COLO829 (cell line): ENCODE results near the gene RUNX3.

Experiments
- DNase-seq: peaks from one replicate; pipeline ENCODE4 v3.0.0; 2012; ENCODE audit warnings: low spot score

The RUNX3 gene

DNA sequence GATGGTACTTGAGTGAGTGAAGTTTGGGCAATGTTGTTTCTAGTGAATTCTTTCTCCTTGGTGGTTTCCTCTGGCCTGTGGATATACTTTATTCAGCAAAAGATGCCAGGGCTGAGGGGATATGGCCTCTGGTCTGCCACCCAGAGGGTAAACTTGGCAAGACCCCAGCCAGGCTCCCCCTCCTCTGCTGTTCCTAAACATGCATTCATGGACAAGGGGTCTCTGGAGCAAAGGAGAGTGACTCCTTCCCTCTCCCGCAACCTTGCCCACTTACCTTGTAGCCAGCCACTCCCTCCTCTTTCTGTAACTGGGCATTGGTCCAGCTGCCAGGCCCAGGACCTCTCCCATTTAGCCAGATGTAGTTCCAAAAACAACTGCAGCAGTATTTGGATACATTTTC, 43.8 kb downstream of the RUNX3 start:
- no peak for DNase-seq

GRCh38 chr1:24884751-24885150, 45.3 kb downstream of the RUNX3 start:
- no peak for DNase-seq

DNA sequence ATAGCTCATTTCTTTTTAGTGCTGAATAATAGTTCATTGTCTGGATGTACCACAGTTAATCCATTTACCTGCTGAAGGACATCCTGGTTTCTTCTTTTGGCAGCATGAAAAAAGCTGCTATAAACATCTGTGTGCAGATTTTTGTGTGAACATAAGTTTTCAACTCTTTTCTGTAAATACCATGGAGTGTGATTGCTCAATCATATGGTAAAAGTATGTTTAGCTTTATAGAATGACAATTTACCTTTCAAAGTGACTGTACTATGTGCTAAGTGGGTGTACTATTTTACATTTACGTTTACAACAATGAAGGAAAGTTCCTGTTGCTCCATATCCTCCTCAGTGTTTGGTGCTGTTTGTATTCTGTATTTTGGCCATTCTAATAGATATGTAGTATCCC, 49.0 kb downstream of the RUNX3 start:
- DNase-seq, result no peak

- DNase-seq, result no peak
Observed at GRCh38 chr1:24878775-24879742, 51.0 kb downstream of the RUNX3 start.

- no peak for DNase-seq
Observed at GRCh38 chr1:24878045-24878444, 52.0 kb downstream of the RUNX3 start.

DNA sequence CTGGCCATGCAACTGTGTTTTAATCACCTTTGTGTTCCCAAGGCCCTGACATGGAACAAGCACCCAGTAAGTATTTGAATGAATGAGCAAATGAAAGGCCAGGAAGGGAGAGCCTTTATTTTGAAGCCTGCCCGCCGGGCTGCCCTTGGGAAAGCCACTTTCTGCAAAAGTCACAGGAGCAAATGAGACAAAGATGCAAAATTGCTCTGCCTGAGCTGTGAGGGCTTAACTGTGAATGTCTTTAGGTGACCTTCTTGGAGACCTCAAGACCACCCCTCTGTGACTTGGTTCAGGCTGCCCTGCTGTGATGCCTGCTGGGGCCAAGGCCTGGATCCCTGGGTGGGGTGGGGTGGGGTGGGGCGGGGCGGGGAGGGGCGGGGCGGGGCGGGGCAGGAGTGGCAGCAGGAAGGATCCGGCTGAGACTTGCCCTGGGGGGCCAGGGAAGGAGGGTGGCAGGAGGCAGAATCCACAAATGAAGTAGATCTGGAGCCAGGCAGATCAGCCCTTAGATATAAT, 54.0 kb downstream of the RUNX3 start:
- DNase-seq, result no peak

DNA sequence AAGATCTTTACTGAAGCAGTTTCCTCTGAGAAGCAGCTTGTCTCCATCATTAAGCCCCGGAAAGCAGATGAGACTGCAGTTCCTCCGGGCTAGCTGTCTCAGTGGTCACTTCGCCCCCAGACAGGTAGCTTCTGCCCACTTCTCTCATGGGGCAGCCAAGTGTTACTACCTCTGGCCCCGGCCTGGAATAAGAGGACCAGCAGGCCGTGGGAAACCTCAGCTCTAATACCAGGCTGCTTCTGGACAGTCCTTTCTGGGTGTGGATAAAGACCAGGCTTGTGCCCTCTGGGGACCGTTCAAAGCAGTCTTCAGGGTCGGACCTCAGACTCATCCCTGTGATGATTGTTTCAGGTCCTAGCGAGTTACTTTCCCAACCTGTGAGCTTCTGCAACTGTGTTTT, 54.8 kb downstream of the RUNX3 start:
- DNase-seq, result no peak

- DNase-seq, result no peak
Observed at GRCh38 chr1:24874611-24875234, 55.4 kb downstream of the RUNX3 start.

DNA sequence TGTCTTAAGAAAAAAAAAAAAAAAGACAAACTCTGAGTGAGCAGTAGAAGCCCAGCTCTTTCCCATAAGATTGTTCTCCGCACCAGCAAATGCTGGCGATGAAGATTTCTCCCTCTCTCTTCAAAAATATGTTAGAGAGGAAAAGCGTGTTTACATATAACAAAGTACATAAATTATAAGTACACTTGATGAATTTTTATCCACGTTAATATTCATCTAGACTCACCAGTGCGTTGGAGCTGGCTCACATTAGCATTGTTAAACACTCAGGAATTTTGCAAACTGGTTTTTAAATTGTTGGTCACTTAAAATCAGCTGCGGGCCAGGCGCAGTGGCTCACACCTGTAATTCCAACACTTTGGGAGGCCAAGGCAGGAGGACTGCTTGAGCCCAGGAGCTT, 56.0 kb downstream of the RUNX3 start:
- DNase-seq, result no peak

- no peak for DNase-seq
Observed at GRCh38 chr1:24873148-24873547, 56.9 kb downstream of the RUNX3 start.

DNA sequence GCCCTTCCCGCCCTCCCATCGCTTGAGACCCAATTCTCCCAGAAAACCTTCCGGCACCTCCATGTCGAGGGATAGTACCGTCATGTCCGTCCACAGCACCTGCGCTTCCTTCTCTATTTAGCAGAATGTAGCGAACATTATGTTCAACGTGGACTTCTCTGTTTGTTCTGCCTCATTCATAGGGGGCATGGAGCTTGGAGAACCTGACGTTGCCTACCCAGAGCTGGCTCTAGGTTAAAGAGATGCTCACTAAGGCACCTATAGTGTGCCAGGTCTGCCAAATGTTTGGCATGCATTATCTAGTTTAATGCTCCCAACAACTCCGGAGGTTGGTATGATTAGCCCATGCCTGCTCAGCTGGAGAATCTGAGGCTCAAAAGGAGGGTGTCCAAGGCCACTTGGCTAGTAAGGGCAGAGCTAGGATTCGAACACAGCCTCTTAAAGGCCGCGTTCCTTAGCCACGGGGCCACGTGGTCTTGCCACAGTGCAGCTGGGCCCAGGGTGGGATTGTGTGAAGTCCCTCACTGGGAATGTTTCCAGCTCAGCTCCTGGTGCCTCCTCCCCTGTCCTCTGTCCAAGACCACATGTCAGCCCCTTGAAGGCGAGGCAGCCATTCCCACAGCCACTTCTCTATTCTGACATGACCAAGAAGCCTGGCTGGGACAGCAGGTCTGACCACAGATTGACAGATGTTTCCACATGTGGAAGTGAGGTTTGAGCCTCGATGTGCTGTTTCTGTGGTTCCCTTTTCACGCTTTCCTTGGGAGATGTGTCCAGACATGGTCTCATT, 57.8 kb downstream of the RUNX3 start:
- no peak for DNase-seq

GRCh38 chr1:24871306-24871901, 58.7 kb downstream of the RUNX3 start:
- no peak for DNase-seq

GRCh38 chr1:24870551-24871195, 59.4 kb downstream of the RUNX3 start:
- no peak for DNase-seq

GRCh38 chr1:24868016-24868875, 61.8 kb downstream of the RUNX3 start:
- DNase-seq, result no peak

DNA sequence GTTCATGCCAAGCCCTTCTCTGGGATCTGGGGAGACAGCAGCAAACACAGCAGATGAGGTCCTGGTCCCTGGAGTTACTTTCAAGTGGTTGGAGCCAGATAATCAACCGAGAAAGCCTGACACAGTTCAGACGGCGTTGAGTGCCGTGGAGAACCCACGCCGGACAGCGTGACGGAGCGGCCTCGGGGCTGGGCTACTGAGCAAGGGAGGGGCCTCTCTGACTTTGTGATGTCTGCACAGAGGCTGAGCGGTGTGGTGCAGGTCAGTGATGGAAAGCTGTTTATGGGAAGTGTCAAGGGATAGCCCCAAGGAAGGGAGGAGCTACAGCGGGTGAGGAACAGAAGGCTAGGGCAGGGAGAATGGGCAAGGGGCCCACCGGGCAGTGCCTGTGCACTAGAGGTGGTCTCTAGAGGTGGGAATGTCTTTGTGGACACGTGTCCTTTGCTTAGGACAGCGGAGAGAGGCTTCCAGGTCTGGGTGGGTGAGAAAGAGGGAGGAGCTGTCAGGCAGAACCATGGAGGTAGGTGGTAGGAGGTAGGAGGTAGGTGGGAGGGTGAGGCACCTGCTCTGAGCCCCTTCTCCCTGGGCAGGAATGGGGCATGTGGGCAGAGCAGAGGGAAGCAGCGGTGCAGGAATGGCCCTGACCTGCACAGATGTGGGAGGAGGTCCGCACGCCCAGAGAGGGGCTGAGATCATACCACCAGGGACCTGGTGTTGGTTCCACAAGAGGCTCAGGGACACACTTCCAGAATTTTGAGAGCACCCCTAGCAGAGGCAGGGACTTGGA, 62.8 kb downstream of the RUNX3 start:
- DNase-seq, result no peak

DNA sequence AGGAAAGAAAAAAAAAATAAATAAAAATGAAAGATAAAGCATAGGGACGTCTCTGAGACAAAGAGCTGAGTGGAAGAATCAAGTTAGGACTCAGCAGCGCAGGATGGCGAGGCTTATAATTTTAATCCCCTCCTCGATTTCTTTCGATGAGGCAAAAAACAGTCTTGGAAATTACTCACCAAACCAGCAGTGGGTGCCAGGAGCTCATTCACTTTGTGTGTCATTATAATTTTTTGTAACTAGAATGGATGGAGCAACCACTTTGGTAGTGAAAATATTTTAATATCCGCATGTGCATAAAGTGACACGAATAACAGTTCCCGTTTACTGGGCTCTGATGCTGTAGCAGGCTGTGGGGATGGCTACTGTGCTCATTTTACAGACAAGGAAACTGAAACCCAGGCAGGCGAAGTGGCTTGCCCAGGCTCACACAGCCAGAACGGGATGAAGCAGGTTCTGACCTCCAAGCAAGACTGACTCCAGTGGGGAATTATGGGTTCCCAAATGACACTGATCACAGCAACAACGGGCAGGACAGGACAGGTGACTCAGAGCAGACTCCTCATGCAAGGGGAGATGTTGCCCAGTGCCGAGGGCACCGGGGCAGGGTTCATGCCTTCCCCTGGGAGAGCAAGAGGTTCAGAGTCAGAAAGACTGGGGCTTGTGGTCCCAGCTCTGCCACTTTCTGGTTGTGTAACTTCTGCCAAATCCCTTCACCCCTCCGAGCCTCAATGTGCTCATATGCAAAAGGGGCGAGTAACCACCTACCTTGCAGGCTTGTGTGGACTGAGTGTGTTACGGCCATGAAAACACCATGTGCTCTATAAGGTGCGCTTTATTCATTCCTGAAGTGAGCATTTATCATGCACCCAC, 63.6 kb downstream of the RUNX3 start:
- no peak for DNase-seq

DNA sequence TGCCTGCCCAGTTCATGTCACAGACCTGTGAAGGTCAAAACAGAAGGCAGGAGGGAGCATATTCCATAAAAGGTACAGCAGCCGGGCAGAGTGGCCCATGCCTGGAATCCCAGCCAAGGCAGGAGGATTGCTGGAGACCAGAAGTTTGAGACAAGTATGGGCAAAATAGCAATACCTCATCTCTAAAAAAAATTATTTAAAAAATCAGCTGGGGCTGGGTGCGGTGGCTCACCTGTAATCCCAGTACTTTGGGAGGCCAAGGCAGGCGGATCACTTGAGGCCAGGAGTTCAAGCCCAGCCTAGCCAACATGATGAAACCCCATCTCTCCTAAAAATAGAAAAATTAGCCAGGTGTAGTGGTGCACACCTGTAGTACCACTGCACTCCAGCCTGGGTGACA, 64.5 kb downstream of the RUNX3 start:
- no peak for DNase-seq

- no peak for DNase-seq
Observed at GRCh38 chr1:24865168-24865567, 64.9 kb downstream of the RUNX3 start.

DNA sequence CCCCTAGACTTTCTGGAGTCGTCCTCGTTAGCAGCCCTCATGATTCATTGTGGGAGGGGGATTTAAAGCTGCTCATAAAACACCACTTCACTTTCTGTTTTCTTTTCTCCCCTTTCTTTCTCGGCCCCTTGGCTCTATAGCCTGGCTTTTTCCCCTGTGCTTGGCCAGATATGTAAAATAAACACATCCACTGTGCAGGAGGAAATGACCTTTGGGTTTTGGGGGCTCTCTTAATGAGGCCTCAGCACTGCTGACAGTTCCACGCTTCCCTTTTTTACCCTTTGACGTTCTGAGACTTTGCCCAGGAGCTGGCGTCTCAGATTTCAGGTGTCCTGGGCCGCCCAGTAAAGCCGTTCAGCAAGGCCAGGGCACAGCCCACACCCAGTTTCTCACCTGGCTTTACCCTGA, 65.7 kb downstream of the RUNX3 start:
- DNase-seq, result no peak
